IPS-20b (cell line): Measurements from ENCODE around the gene OR5B21.

Source experiments
- H3K27ac ChIP-seq: one replicate; pipeline ENCODE4 v1.5.1; 2013; ENCODE audit warnings: low read length
- H3K27me3 ChIP-seq: 2 replicates; pipeline ENCODE4 v1.6.1; 2013; ENCODE audit warnings: mild to moderate bottlenecking, low read length, inconsistent platforms; ENCODE audit not compliant: insufficient read depth
- H3K36me3 ChIP-seq: 2 replicates; pipeline ENCODE4 v1.6.1; 2013; ENCODE audit warnings: low read depth, mild to moderate bottlenecking, inconsistent platforms, low read length, moderate library complexity; ENCODE audit not compliant: insufficient read depth
- H3K4me1 ChIP-seq: 2 replicates; pipeline ENCODE4 v1.6.1; 2013; ENCODE audit warnings: mild to moderate bottlenecking, control low read depth, inconsistent platforms, low read length, moderate library complexity; ENCODE audit not compliant: insufficient read depth
- H3K4me3 ChIP-seq: 2 replicates; pipeline ENCODE4 v1.5.1; 2013; ENCODE audit warnings: mild to moderate bottlenecking, low read length, inconsistent platforms
- H3K9ac ChIP-seq: 2 replicates; pipeline ENCODE4 v1.6.1; 2013; ENCODE audit warnings: low read depth, mild to moderate bottlenecking, inconsistent platforms, low read length, moderate library complexity
- H3K9me3 ChIP-seq: 2 replicates; pipeline ENCODE4 v1.6.1; 2013; ENCODE audit warnings: mild to moderate bottlenecking, low read depth, low read length, inconsistent platforms; ENCODE audit not compliant: insufficient read depth

OR5B21 gene

GRCh38 chr11:58508005-58508404, at the start of gene OR5B21:
Gene OR5B21, minus strand, starts transcription at chr11:58508105. Its CDS starts 0 bp downstream, at chr11:58508105.
- Histone ChIP-seq H3K9me3 (no peaks in the 10 kb centered on the region), H3K27me3 (no peaks in the 10 kb centered on the region), H3K4me3 (no peak within 1 kb of the TSS), H3K9ac (no peak within 1 kb of the TSS), H3K27ac (no peak within 1 kb of the TSS), H3K4me1 (peaks cover 4% of the 10 kb centered on the region), H3K36me3 (no peaks in the 10 kb centered on the region)

GRCh38 chr11:58549644-58550043, 41.7 kb upstream of the OR5B21 start:
- no peaks in the 10 kb centered on the region for H3K4me1 ChIP-seq
- no peak overlapping the region for H3K9ac ChIP-seq
- H3K9me3 ChIP-seq, result no peaks in the 10 kb centered on the region
- H3K27me3 ChIP-seq, result no peaks in the 10 kb centered on the region
- H3K27ac ChIP-seq, result no peak overlapping the region
- no peak overlapping the region for H3K4me3 ChIP-seq
- no peaks in the 10 kb centered on the region for H3K36me3 ChIP-seq

- H3K27me3 ChIP-seq, result no peaks in the 10 kb centered on the region
- no peaks in the 10 kb centered on the region for H3K4me1 ChIP-seq
- no peak overlapping the region for H3K9ac ChIP-seq
- no peak overlapping the region for H3K4me3 ChIP-seq
- H3K36me3 ChIP-seq, result no peaks in the 10 kb centered on the region
- H3K9me3 ChIP-seq, result no peaks in the 10 kb centered on the region
- no peak overlapping the region for H3K27ac ChIP-seq
These were observed 38.9 kb upstream of the OR5B21 start for GRCh38 chr11:58546841-58547240.

GRCh38 chr11:58531865-58532341, 24.0 kb upstream of the OR5B21 start:
- no peak overlapping the region for H3K27ac ChIP-seq
- H3K4me1 ChIP-seq, result no peaks in the 10 kb centered on the region
- H3K9me3 ChIP-seq, result no peaks in the 10 kb centered on the region
- H3K4me3 ChIP-seq, result no peak overlapping the region
- H3K27me3 ChIP-seq, result no peaks in the 10 kb centered on the region
- H3K9ac ChIP-seq, result no peak overlapping the region
- no peaks in the 10 kb centered on the region for H3K36me3 ChIP-seq

- Histone ChIP-seq H3K27me3 (no peaks in the 10 kb centered on the region), H3K9me3 (no peaks in the 10 kb centered on the region), H3K9ac (no peak overlapping the region), H3K36me3 (no peaks in the 10 kb centered on the region), H3K4me1 (no peaks in the 10 kb centered on the region), H3K4me3 (no peak overlapping the region), H3K27ac (no peak overlapping the region)
These were observed 22.3 kb upstream of the OR5B21 start for GRCh38 chr11:58530236-58530635.

- no peak overlapping the region for H3K9ac ChIP-seq
- H3K36me3 ChIP-seq, result no peaks in the 10 kb centered on the region
- H3K27ac ChIP-seq, result no peak overlapping the region
- no peaks in the 10 kb centered on the region for H3K27me3 ChIP-seq
- H3K4me3 ChIP-seq, result no peak overlapping the region
- peaks cover 3% of the 10 kb centered on the region; the same call in 1 of the 2 replicates for H3K4me1 ChIP-seq
- H3K9me3 ChIP-seq, result no peaks in the 10 kb centered on the region
These were observed 19.5 kb upstream of the OR5B21 start for GRCh38 chr11:58527429-58527828.

GRCh38 chr11:58526721-58527120, 18.8 kb upstream of the OR5B21 start:
- Histone ChIP-seq H3K4me3 (no peak overlapping the region), H3K9ac (no peak overlapping the region), H3K9me3 (no peaks in the 10 kb centered on the region), H3K4me1 (peaks cover 3% of the 10 kb centered on the region; the same call in 1 of the 2 replicates), H3K27ac (no peak overlapping the region), H3K36me3 (no peaks in the 10 kb centered on the region), H3K27me3 (no peaks in the 10 kb centered on the region)

- H3K4me1 ChIP-seq, result peaks cover 3% of the 10 kb centered on the region; the same call in 1 of the 2 replicates
- H3K9ac ChIP-seq, result no peak overlapping the region
- no peaks in the 10 kb centered on the region for H3K36me3 ChIP-seq
- no peaks in the 10 kb centered on the region for H3K27me3 ChIP-seq
- H3K27ac ChIP-seq, result no peak overlapping the region
- no peak overlapping the region for H3K4me3 ChIP-seq
- no peaks in the 10 kb centered on the region for H3K9me3 ChIP-seq
These were observed 17.2 kb upstream of the OR5B21 start for GRCh38 chr11:58525037-58525614.

- H3K9ac ChIP-seq, result peak overlapping the region; percentile 23; the same call in 1 of the 2 replicates
- H3K4me1 ChIP-seq, result peaks cover 3% of the 10 kb centered on the region; the same call in 1 of the 2 replicates
- H3K36me3 ChIP-seq, result no peaks in the 10 kb centered on the region
- no peaks in the 10 kb centered on the region for H3K9me3 ChIP-seq
- peak overlapping the region; percentile 49; the same call in 1 of the 2 replicates for H3K4me3 ChIP-seq
- no peak overlapping the region for H3K27ac ChIP-seq
- no peaks in the 10 kb centered on the region; the same call in 1 of the 2 replicates for H3K27me3 ChIP-seq
These were observed 16.5 kb upstream of the OR5B21 start for GRCh38 chr11:58524232-58525036.

GRCh38 chr11:58513747-58514367, 6.0 kb upstream of the OR5B21 start:
- no peaks in the 10 kb centered on the region for H3K36me3 ChIP-seq
- H3K4me3 ChIP-seq, result no peak overlapping the region
- no peak overlapping the region for H3K27ac ChIP-seq
- no peaks in the 10 kb centered on the region for H3K9me3 ChIP-seq
- no peaks in the 10 kb centered on the region for H3K27me3 ChIP-seq
- H3K4me1 ChIP-seq, result peaks cover 5% of the 10 kb centered on the region
- no peak overlapping the region for H3K9ac ChIP-seq

GRCh38 chr11:58511636-58512035, 3.7 kb upstream of the OR5B21 start:
- peaks cover 5% of the 10 kb centered on the region for H3K4me1 ChIP-seq
- H3K27me3 ChIP-seq, result no peaks in the 10 kb centered on the region
- H3K9ac ChIP-seq, result no peak overlapping the region
- no peaks in the 10 kb centered on the region for H3K36me3 ChIP-seq
- no peaks in the 10 kb centered on the region for H3K9me3 ChIP-seq
- no peak overlapping the region for H3K27ac ChIP-seq
- H3K4me3 ChIP-seq, result no peak overlapping the region
